GM18520 (cell line): ENCODE measurements around the gene IRF8.
"Not testable (repeated sequence)": the region's sequence is repeated elsewhere in the genome, so short reads cannot be mapped to it uniquely, and the experiment has no call there.

Source experiments
- ATAC-seq: cut with Tn5 transposase; IDR thresholded peaks from one replicate; pipeline ENCODE4 v1.9.1; 2021; ENCODE audit not compliant: unreplicated experiment

IRF8 gene

DNA sequence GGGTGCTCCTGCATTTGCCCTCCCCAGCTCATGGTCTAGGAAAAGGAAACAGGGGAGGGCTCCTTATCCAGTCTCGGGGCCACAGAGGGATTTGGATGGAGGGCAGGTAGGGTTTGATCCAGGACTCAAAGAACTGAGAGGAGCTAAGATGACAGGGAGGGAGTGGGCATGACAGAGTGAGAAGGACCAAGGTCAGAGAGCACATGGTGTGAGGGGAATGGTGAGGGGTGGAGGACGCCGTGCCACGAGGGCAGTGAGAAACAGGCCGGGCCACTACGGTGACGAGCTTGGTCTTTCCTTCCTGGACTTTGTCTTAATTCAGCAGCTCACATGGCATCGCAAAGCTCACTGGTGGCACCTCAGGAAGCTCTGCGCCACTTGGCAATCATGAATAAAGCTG lies 35.2 kb downstream of the IRF8 start:
- ATAC-seq, result no peak

DNA sequence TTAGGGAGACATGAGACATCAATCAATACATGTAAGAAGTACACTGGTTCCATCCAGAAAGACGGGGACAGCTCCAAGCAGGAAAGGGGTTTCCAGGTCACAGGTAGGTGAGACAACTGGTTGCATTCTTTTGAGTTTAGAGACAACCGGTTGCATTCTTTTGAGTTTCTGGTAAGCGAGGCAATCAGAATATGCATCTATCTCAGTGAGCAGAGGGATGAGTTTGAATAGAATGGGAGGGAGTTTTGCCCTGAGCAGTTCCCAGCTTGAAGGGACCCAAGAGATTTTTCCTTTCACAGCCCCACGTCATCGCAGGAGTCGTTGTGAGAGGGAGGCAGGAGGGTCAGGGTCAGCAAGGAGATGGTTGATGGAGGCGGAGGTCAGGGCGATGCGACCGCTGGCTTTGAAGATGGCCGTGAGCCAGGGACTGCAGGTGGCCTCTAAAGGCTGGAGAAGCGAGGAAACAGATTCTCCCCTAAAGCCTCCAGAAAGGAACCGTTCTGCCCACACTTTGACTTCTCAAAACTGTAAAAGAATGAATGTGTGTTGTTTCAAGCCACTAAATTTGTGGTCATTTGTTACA lies 36.5 kb downstream of the IRF8 start:
- ATAC-seq, result no peak

DNA sequence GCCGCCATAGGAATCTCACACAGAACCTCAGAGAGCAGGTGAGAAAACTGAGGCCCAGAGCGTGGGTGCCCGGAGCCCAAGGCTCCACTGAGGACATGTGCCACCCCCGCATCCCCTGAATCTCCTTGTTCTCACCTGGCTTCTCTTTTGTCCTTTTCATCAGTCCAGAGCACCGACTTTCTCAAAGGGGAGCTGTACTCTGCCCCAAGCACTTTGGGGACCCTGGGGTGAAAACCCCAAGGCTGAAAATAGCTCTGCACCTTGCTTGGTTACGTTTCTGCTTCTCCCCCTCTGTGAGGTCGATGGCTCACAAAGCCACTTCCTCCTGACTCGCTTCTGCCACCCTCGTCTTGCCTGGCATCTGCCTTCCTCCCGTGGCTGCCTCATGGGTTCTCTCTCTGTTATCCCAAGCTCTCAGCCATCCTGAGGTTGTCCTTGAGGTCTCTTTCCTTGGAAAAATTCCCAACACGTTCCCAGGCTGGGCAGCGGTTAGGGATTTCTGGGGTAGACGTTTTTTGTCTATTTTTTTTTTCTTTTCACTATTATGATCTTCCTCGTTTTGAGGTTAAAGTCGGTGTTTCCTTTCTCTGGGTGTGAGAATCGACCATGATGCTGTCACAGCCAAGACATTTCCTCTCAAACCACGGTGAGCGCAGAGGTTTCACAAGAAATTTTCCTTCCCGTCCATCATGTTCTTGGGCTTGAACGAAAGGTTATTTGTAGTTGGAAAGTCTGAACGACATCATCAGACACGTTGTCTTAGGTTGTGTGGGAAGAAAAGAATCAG lies 37.2 kb downstream of the IRF8 start:
- peak; percentile 66 for ATAC-seq

DNA sequence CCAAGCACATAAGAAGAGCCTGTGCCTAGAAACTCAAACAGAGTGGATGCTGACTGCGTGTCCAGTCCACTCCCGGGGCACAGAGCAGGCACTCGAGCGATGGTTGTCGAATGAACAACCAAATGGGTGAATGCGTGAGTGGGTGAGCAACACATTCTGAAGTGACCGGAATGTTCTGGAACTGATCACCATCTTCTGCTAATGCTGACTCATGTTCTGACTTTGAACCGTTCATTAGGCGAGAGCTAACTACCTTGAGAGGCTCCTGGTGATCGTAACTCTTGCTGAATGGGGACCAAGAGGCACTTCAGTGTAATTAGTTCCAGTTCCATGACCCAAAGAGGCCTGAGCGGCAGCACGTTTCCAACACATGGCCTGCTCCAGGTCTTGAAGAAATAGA lies 37.9 kb downstream of the IRF8 start:
- ATAC-seq, result peak; percentile 13

DNA sequence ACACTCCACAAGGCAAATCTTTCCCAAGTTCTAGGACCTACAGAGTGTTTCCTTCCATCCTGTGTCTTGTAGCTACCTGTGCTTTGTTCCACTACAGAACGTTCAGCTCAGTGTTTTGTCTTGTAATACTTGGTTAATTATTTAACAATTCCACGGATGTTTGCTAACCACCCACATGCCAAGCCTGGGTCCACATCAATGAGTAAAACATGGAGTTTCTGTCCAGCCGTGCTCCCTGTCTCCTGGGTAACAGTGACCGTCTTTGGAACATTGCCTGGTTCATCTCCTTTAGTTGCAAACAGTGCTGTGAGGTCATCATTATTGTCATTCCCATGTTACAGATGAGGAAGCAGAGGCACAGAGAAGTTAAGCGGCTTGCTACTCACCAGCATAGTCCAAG lies 41.3 kb downstream of the IRF8 start:
- no peak for ATAC-seq

DNA sequence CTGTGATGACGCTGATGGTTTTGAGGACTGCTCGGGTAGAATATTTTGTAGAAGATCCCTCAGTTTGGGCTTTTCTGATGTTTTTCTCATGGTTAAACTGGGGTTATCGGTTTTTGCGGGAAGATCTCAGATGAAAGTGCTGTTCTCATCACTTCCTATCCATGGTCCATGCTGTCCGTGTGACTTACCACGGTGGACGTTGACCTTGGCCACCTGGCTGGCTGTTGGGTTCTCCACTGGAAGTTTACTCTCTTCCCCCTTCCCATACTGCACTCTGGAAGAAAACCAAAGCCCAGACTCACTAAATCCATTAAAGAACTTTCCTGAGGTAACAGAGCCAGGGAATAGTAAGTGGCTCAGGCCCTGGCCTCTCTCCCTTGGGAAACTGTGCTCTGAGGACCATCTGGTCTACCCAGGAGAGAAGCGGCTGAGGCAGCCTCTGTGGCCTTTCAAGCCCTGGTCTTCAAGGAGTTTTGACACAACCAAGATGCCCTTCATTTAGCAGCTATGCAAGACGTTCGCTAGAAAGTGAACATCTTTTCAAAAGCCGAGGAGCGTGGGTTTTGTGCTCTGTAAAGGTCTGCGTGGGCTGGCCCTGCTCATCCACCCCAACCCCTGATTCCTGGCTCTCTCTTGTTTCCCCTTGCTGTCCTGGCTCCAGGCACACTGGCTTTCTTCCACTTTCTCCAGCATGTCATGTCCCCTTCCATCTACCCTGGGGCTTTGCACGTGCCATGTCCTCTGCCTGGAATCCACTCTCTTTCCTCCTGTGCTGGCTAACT lies 43.1 kb downstream of the IRF8 start:
- no peak for ATAC-seq

DNA sequence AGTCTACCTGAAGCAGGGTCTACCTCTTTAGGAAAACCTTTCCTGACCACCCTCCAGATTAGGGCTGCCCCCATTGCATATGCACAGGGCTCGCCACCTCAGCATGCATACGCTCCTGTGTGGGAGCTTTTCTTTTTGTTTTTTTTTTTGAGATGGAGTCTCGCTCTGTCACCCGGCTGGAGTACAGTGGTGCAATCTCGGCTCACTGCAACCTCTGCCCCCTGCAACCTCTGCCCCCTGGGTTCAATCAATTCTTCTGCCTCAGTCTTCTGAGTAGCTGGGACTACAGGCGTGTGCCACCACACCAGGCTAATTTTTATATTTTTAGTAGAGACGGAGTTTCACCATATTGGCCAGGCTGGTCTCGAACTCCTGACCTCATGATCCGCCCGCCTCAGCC lies 43.7 kb downstream of the IRF8 start:
- not testable (repeated sequence) for ATAC-seq

DNA sequence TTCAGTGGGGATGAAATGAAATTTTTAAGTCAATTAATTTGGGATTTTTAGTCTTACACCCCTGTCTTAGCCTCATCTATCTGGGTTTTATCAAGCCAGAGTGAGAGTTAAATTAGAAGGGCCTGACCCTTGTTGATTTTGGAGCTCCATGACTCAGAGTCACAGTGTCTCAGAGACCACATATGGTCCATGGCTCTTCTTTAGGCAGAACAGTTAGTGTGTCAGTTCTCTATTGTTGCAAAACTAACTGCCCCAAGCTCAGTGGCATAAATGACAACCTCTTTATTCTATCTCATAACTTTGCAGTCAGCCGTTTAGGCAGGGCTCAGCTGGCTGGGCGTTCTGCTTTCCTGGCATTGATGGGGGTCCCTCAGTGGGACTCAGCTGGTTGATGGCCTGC lies 44.7 kb downstream of the IRF8 start:
- ATAC-seq, result no peak

DNA sequence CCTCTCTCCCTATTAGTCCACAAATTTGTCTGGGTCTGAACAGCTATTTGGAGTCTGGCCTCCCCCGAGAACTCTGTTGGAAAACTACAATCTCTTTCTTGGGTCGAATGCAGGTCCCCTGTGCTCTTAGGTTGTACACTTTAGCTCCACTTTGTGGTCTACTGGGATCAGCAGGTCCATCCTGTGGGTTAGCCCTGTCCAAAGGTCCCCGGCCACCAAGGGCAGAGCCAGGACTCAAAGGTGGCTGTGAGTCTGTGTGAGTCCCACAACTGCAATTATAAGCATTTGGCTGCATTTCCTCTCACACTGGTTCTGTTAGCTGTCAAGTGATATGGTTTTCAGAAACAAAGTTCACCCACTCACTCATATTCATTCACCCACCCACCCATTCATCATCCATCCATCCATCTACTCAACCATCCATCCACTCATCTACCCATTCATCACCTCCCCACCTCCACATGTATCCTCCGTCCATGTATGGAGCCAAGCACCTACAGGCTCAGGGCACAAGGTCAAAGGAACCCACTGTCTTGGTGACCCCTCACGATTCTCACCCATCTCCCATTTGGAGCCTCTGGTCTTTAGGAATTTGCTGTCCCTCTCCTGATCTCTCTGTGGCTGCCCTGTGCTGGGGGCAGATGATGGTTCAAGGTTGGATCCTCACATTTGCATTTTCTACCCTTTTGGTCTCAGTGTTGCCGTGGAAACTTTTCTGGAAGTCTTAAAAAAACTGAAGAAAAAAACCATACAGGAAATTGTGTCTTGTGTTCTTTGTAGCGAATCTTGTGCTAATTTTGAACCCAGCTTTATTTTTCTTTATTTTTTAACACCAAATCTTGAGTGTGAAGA lies 45.8 kb downstream of the IRF8 start:
- ATAC-seq, result no peak

DNA sequence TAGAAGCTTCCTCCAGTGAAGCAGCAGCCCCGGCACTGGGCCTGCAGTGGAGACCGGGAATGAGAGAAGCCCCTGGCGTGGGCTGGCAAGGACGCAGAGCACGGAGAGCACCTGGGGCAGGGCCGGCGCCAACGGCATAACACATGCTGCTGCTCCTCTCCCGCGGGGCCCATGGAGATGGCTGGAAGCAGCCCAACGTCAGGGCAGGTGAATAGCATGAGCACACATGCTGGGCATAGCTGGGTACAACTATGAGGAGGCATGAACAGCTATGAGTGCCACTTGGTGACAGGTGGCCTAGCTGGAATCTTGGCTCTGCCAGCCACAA lies 46.4 kb downstream of the IRF8 start:
- ATAC-seq, result no peak

DNA sequence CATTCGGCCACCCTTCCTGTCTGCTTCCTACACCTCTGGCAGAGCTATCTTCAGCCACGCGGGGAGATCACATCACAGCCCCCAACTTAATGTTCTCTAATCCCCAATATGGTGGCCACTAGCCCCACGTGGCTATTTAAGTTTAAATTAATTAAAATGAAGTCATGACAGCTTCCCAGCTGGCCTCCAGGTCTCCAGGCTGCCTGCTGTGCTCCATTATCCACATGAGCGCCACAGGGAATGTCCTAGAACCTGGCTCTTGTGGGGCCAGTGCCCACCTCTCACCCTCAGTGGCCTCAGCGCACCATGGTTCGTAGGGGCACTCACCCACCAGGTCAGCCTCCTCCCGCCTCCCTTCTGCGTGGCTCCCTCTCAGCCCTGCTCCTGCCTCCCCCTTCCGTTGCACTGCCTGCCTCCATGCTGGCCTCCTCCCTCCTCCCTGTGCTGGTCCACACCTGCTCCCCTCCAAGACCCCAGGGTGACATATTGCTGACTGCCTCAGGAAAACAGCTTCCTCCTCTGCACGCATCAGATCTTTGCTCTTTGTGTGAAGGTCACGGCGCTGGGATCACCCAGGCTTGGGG lies 47.7 kb downstream of the IRF8 start:
- ATAC-seq, result no peak

DNA sequence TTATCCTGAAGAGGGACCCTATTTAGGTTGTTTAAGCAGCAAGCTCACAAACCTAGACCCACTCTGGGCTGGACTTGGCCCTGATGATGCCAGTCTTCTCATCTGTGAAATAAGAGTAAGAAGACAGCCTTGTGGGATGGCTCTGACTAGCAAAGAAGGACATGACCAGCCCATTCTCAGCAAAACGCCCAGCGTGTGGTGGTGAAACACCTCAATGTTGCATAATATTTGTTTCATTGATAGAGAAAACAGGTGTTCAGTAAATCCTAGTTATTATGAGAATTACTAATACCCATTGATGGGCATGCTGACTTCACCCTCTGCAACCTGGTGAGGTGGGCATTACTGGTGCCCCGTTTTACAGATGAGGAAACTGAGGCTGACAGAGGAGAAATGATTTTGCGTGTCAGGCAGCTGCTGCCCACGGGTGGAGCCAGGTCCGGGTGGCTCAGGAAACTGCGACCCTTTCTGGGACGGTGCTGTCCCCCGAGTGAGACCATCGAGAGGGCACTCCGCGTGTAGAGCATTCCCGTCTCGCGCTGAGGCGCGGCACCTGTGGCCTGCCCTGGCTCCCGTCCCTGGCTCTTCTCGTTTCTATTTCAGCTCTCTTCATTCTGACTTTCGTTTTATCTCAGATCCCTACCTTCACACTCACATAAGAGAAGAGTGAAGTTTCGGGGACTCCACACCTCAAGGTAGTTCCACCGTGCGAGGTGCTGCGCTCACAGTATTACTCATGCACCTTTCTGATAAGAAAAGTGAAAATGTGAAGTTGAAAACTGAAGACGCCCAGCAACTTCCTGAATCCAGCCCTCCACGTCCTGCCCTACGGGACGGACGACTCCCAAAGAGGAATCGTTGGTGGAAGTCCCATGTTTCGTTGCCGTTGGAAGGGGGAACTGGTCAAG lies 48.5 kb downstream of the IRF8 start:
- peak; percentile 70 for ATAC-seq

DNA sequence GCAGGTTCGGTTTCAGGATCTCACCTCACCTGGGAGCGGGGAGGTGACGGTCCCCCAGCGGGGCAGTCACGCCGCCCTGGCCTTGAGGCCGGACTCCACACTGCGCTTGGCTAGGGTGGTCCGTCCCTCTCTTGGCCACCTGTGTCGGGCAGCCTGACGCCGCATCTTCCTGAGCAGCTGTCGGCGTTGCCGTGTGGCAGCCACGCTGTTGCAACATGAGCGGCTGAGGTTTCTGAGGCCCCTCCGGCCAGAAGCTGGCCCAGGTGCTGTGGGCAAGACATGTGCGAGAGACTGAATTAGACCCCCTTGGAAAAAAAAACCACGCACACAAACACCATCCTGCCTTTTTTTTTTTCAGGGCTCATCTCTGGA lies 49.2 kb downstream of the IRF8 start:
- peak; percentile 17 for ATAC-seq

DNA sequence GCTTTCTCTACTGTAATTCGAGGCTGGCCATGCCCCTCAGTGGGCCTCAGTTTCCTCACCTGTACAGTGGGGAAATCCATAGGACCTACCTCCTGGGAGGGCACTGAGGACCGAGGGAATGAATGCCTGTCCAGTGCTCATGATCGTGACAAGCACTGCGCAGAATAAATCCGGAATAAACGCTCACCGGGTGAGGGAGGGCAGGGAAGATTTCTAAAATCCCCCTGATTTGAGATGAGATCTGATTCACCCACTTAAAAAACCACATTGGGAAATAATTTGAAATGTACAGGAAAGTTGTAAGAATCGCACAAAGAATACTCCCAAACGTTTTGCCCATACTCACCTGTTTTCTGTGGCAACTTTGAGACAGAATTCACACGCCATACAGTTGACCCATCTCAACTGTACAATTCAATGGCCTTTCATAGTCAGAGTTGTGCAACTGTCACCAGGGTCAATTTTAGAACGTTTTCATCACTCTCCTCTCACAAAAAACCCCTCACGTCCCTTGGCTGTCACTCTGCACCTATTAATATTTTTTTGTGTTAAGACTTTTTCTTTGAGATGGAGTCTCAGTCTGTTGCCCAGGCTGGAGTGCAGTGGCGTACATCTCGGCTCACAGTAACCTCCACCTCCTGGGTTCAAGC lies 49.8 kb downstream of the IRF8 start:
- ATAC-seq, result no peak

DNA sequence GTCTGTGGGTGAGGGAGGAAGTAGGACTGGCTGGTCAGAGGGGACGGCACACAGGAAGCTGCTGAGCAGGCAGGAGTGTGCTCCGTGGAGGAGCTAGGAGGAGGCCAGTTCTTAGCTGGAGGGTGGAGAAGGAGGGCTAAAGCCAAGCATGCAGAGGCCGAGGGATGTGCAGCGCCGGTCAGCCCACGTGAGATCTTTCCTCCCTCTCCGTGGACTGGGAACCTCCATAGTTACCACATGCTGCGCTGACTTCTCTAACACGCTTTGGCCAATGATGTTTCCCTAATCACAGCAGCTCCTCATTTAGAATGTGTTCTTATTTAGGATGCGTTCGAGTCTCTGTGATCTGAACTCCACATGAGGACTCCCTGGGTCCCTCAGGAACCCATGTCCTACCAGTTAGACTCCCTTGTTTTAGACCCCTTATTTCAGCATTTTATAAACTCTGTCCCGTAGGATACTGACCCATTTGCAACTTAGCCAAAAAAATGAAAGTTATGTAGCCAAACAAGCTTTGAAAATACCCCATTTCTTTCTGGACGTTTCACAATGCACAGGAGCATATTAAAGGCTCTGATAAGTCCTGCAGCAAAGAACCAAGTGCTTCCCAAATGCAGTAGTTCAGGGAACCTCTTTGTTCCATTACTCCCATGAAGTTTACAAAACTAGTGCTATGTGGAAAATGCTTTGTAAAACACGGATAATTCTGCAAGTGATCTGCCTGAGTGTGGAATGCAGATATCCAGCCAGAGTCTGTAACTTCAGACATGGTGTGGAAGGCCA lies 51.4 kb downstream of the IRF8 start:
- no peak for ATAC-seq

DNA sequence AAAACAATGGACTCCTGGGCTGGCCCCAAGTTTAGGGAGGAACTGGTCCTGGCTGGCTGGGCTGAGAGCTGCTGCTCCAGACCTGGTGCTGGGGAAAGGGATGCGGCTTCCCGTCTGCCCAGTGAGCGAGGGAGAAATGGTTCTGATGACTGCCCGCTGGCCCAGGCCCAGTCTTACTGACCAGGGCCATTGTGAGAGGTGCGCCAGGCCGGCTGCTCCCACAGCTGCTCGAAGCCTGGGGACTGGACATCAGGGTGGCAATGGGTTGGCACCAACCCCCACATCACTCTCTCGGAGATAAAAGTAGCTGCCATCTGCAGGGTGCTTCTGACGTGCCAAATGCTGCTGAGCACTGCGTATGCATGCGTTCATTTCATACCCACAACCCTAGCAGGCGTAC lies 53.2 kb downstream of the IRF8 start:
- no peak for ATAC-seq

DNA sequence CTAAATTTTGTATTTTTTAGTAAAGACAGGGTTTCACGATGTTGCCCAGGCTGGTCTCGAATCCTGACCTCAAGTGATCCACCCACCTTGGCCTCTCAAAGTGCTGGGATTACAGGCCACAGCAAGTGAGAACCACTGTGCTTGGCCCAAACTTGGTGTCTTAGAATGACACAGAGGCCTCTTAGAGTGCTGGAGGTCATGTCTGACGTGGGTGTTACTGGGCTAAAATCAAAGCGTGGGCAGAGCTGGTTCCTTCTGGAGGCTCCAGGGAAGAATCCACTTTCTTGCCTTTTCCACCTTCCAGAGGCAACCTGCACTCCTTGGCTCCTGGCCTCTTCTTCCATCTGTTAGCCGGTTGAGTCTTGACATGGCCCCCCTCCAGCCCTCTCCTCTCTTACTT lies 53.8 kb downstream of the IRF8 start:
- no peak for ATAC-seq

DNA sequence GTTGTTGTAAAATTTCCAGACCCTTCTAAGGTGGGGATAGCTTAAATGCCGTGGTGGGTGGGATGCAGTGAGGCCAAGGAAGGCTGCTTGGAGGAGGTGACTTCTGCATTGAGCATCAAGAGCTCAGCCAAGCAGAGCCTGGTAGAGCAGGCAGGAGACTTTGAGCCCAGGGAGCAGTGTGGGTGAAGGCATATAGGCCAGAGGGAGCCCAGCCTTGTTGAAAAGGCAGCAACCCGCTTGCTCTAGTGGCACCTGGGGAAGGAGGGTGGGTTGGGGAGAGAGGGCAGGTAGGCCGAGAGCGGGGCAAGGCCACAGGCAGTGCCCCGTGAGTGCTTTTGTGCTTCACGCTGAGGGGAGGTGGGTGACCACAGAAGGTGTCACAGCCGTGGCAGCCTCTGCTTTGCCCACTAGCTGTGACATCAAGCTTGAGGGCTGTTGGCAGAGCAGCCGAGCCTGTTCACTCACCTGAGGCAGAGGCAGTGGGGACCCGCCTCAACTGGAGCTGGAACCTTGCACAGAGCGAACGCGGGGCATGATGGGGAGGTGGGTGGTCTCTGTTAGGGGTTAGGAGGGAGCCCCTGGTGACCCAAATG lies 56.1 kb downstream of the IRF8 start:
- ATAC-seq, result no peak
